Ecto neural progenitor cell (in vitro differentiated cells): ENCODE data around the gene IL4I1.

ENCODE experiments used
- DNase-seq: peaks from one replicate; pipeline ENCODE4 v3.0.0-alpha.2; 2018; ENCODE audit warnings: low spot score

Gene IL4I1

GRCh38 chr19:49850221-49850486, 46.5 kb downstream of the IL4I1 start:
- no peak for DNase-seq

DNA sequence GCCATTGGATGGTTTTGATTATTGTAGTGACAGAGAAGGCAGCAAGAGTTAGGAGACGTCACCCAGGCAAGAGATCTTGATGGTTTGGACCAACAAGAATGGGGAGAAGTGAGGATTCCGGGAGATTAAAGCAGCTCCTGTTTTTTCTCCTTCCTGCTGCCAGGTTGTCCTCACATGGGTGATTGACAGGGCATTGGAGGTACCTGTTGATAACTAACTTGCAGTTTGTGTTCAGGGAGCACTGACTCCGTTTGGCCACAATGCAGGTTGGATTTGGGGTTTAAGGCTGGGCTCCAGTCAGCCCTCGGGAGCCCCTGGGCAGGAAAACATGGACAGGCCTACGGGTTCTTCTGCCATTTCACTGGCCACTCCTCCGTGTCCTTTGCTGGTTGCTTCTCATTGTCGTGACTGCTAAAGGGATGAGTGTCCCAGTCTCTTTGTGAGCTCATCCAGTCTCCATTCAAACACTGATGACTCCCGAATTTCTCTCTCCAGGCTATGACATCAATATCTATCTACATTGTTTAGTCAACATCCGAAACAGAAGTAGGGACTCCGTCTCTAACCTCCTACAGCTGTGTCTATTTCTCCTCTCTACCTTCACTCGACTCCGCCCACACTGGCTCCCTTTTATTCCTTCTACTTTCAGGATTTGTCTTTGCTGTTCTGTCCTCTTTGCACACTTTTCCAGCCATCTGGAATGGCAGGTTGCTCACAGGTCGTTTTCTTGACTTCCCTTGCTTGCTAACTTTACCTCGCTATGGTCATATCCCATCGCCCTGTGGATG, 47.1 kb downstream of the IL4I1 start:
- DNase-seq: no peak

DNA sequence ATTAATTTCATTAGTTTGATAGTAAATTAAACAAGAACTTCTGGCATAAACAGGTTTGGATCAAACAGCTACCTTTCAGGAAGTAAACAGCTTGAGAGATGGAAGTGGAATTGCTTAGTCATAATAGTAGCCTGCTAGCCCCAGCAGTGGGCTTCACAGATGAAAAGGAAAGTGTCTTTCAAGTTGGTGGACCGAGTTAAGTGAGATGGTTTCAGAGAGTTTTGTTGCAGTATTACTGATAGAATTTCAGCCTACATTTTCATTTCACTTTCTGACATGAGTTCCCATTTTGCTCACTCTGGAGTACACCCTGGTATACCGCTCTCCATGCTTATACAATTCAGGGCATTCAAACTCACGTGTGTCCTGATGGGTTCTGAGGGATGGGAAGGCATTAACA, 47.7 kb downstream of the IL4I1 start:
- no peak for DNase-seq

GRCh38 chr19:49847731-49848696, 48.7 kb downstream of the IL4I1 start:
- DNase-seq: no peak

DNA sequence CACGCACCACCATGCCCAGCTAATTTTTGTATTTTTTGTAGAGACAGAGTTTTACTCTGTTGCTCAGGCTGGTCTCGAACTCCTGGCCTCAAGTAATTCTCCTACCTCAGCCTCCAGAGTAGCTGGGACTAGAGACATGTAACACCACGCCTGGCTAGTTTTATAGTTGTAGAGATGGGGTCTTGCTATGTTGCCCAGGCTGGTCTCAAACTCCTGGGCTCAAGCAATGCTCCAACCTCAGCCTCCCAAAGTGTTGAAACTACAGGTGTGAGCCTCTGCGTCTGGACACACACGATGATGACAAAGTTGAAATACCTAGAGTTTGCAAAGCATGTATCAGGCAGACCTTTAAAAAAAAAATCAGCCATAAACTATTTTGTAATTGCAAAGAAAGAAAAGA, 50.3 kb downstream of the IL4I1 start:
- DNase-seq: no peak

- no peak for DNase-seq
Measured at GRCh38 chr19:49845414-49845813, 51.3 kb downstream of the IL4I1 start.

DNA sequence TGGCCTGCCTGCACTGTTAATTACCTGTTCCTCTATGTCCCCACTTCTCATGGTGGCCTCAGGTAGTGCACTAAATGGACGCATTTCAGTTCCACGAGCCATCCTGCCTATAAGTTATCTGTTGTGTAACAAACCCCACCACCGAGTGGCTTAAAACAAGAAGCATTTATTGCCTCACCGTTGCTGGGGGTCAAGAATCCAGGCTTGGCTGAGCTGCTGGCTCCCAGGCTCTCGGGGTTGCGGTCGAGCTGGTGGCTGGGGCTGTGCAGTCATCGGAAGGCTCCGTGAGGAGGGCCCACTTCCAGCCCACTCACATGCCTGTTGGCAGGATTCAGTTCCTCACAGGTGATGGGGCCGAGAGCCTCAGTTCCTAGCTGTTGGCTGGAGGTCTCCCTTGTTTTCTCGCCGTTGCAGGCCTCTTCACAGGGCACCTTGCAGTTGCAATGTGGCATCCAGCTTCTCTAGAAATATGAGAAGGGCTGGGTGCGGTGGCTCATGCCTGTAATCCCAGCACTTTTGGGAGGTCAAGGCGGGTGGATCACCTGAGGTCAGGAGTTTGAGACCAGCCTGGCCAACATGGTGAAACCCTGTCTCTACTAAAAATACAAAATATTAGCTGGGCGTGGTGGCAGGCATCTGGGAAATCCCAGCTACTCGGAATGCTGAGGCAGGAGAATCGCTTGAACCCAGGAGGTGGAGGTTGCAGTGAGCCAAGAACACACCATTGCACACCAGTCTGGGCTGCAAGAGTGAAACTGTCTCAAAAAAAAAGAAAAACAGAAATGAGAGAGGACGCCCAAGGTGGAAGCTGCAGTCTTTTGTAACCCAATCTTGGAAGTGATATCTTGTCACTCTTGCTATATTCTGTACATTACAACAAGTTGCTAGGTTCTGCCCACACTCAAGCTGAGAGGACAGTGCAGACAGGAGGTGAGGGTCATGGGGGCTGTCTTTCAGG, 52.3 kb downstream of the IL4I1 start:
- DNase-seq: no peak

DNA sequence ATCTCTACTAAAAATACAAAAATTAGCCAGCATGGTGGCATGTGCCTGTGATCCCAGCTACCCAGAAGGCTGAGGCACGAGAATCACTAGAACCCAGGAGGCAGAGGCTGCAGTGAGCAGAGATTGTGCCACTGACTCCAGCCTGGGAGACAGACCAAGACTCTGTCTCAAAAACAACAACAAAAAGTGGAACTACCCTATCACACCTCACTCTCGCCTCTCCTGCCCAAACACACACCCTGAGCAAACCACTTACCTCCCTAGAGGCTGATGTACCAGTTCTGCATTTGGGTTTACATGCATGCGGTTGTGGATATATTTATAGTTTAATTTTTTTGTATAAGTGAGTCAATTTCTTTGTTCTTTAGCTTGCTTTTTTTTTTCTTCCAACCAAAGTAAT, 53.4 kb downstream of the IL4I1 start:
- no peak for DNase-seq

GRCh38 chr19:49840736-49841249, 55.9 kb downstream of the IL4I1 start:
- no peak for DNase-seq

DNA sequence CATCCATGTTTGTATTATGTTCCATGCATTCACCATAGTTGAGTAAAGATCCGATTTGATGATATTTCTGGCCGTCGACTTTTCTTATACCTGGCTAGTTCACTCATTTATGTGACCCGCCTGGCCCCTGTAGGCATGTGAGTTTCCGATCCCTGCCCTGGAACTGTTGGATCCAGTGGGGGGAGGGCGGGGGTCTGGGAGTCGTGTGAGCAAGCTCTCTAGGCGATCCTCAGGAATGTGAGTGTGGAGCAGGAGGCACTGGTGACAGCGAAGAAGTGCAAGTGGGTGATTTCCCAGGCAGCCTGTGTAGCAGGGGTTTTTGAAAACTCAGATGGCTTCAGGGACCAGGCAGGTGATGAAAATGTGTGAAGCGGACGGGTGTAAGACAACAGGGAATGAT, 56.4 kb downstream of the IL4I1 start:
- no peak for DNase-seq

DNA sequence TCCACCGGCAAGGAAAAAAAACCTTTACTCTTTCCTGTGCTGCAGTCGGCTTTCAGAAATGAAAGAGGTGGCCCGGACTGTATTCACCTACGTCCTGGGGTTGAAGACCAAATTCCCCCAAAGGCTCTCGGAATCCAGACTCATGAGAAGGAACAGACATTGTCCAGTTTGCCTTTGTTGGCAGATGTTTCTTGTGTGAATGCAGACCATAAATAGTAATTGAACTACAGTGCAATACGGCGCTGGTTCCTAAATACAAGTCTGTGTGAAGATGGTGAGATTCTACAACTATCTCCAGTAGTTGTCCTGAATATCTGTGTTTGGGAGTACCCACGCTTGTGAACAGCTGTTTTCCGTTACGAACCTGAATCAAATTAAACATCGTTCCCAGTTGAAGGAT, 57.0 kb downstream of the IL4I1 start:
- DNase-seq: no peak
